Measurements from ENCODE around the gene ZNF76.

GRCh38 chr6:35267446-35267845, 7.9 kb downstream of the ZNF76 start:
- TF ChIP-seq CTCF (IDR thresholded peaks at IDR 0.05; ENCODE audit: low read depth, low read length): no peak
- no peak for TF ChIP-seq EZH2phosphoT487 (IDR thresholded peaks at IDR 0.05; ENCODE audit: low read depth)

All from OCI-LY3 (cell line).